HEK293 (cell line): ENCODE data around the gene DOK5.

Source experiments
- CTCF ChIA-PET: fragments of 350-600 bp; formaldehyde crosslinking; extraction: SDS; loops from one replicate; lab custom pipeline; 2021; ENCODE audit warnings: antibody characterized with exemption; lab: Yijun Ruan, JAX
- POLR2A ChIA-PET: fragments of 300-600 bp; formaldehyde crosslinking; extraction: SDS; loops from one replicate; lab custom pipeline; 2020; ENCODE audit warnings: antibody characterized with exemption, inconsistent platforms; lab: Yijun Ruan, JAX
- H3K27ac ChIP-seq: fragments of 200-500 bp; sonication (Bioruptor generic); 2 replicates; pipeline ENCODE4 v1.5.1; 2014; ENCODE audit warnings: low read depth, low read length, control low read depth, inconsistent platforms; ENCODE audit errors: extremely low read depth
- H3K36me3 ChIP-seq, 2 experiments: fragments of 200-500 bp in 1 of 2; sonication (Bioruptor generic) in 1 of 2; 1 replicate in 1 of 2; 2 replicates in 1 of 2; pipeline ENCODE4 v1.5.1; 2014 to 2017; ENCODE audit warnings: inconsistent platforms in 2 of 2, low read length in 2 of 2; ENCODE audit not compliant: control insufficient read depth in 2 of 2, insufficient read depth in 1 of 2
- H3K4me1 ChIP-seq: fragments of 200-500 bp; sonication (Bioruptor generic); 2 replicates; pipeline ENCODE4 v1.5.1; 2014; ENCODE audit warnings: mild to moderate bottlenecking, low read length, inconsistent platforms; ENCODE audit not compliant: control insufficient read depth, insufficient read depth
- H3K4me3 ChIP-seq: 2 replicates; pipeline ENCODE4 v1.5.1; 2011; ENCODE audit warnings: low read depth, mild to moderate bottlenecking, control low read depth, low read length, moderate library complexity
- H3K9me3 ChIP-seq: fragments of 200-500 bp; sonication (Bioruptor generic); 2 replicates; pipeline ENCODE4 v1.5.1; 2014; ENCODE audit warnings: low read depth, low read length, inconsistent platforms; ENCODE audit not compliant: control insufficient read depth, insufficient read depth
- FEZF1 ChIP-seq: fragments of 450-650 bp; formaldehyde crosslinking; IDR thresholded peaks from 2 replicates; pipeline ENCODE4 v1.5.1; 2016; ENCODE audit warnings: missing biosample characterization, missing genetic modification characterization
- HOXD13 ChIP-seq: sonication (generic); formaldehyde crosslinking; IDR thresholded peaks from 2 replicates; pipeline ENCODE4 v1.8.0; 2022; ENCODE audit warnings: missing genetic modification reagents, borderline replicate concordance
- KLF16 ChIP-seq: fragments of 450-650 bp; formaldehyde crosslinking; IDR thresholded peaks from 2 replicates; pipeline ENCODE4 v1.5.1; 2017; ENCODE audit warnings: missing biosample characterization, missing genetic modification characterization
- SP3 ChIP-seq: fragments of 450-650 bp; formaldehyde crosslinking; IDR thresholded peaks from 2 replicates; pipeline ENCODE4 v1.5.1; 2016; ENCODE audit warnings: missing biosample characterization, missing genetic modification characterization
- SP7 ChIP-seq: fragments of 450-650 bp; formaldehyde crosslinking; IDR thresholded peaks from 2 replicates; pipeline ENCODE4 v1.5.1; 2016; ENCODE audit warnings: missing biosample characterization, missing genetic modification characterization
- YY2 ChIP-seq: fragments of 450-650 bp; formaldehyde crosslinking; IDR thresholded peaks from 2 replicates; pipeline ENCODE4 v1.5.1; 2016; ENCODE audit warnings: missing biosample characterization, missing genetic modification characterization
- ZBTB20 ChIP-seq: fragments of 450-650 bp; formaldehyde crosslinking; IDR thresholded peaks from 2 replicates; pipeline ENCODE4 v1.5.1; 2016; ENCODE audit warnings: missing biosample characterization, missing genetic modification characterization
- ZNF140 ChIP-seq: fragments of 450-650 bp; formaldehyde crosslinking; IDR thresholded peaks from 2 replicates; pipeline ENCODE4 v1.5.1; 2016; ENCODE audit warnings: missing biosample characterization, missing genetic modification characterization
- ZNF175 ChIP-seq: fragments of 450-650 bp; formaldehyde crosslinking; IDR thresholded peaks from 2 replicates; pipeline ENCODE4 v1.5.1; 2016; ENCODE audit warnings: missing biosample characterization, missing genetic modification characterization
- ZNF19 ChIP-seq: fragments of 450-650 bp; formaldehyde crosslinking; IDR thresholded peaks from 2 replicates; pipeline ENCODE4; 2016; ENCODE audit warnings: missing biosample characterization, missing genetic modification characterization, low read depth
- ZNF214 ChIP-seq: fragments of 450-650 bp; formaldehyde crosslinking; IDR thresholded peaks from 2 replicates; pipeline ENCODE4 v1.5.1; 2017; ENCODE audit warnings: missing biosample characterization, mild to moderate bottlenecking, missing genetic modification characterization, borderline replicate concordance
- ZNF223 ChIP-seq: fragments of 450-650 bp; formaldehyde crosslinking; IDR thresholded peaks from 2 replicates; pipeline ENCODE4 v1.5.1; 2016; ENCODE audit warnings: missing biosample characterization, missing genetic modification characterization
- ZNF274 ChIP-seq, 2 experiments: fragments of 200-500 bp in 1 of 2; fragments of 450-650 bp in 1 of 2; sonication (Bioruptor generic) in 1 of 2; formaldehyde crosslinking in 1 of 2; IDR thresholded peaks; 2 replicates each; pipeline versions ENCODE4 v1.5.1 to v1.6.1; 2014 to 2016; ENCODE audit warnings: borderline replicate concordance in 1 of 2, inconsistent platforms in 1 of 2, low read length in 1 of 2, missing biosample characterization in 1 of 2, missing genetic modification characterization in 1 of 2
- ZNF302 ChIP-seq: fragments of 450-650 bp; formaldehyde crosslinking; IDR thresholded peaks from 2 replicates; pipeline ENCODE4 v1.5.1; 2016; ENCODE audit warnings: missing biosample characterization, missing genetic modification characterization, low read depth
- ZNF404 ChIP-seq: fragments of 450-650 bp; formaldehyde crosslinking; IDR thresholded peaks from 2 replicates; pipeline ENCODE4 v1.5.1; 2017; ENCODE audit warnings: missing biosample characterization, missing genetic modification characterization
- ZNF48 ChIP-seq: fragments of 450-650 bp; formaldehyde crosslinking; IDR thresholded peaks from 2 replicates; pipeline ENCODE4 v1.5.1; 2016; ENCODE audit warnings: missing biosample characterization, missing genetic modification characterization
- ZNF561 ChIP-seq: fragments of 450-650 bp; IDR thresholded peaks from 2 replicates; pipeline ENCODE4 v1.5.1; 2018; ENCODE audit warnings: missing biosample characterization, missing genetic modification characterization, borderline replicate concordance
- ZNF600 ChIP-seq: fragments of 450-650 bp; formaldehyde crosslinking; IDR thresholded peaks from 2 replicates; pipeline ENCODE4 v1.5.1; 2016; ENCODE audit warnings: missing biosample characterization, missing genetic modification characterization
- ZNF610 ChIP-seq: fragments of 450-650 bp; formaldehyde crosslinking; IDR thresholded peaks from 2 replicates; pipeline ENCODE4 v1.5.1; 2016; ENCODE audit warnings: missing biosample characterization, missing genetic modification characterization, borderline replicate concordance
- ZNF623 ChIP-seq: fragments of 450-650 bp; formaldehyde crosslinking; IDR thresholded peaks from 2 replicates; pipeline ENCODE4 v1.5.1; 2016; ENCODE audit warnings: missing biosample characterization, missing genetic modification characterization
- ZNF701 ChIP-seq: fragments of 450-650 bp; formaldehyde crosslinking; IDR thresholded peaks from 2 replicates; pipeline ENCODE4 v1.5.1; 2016; ENCODE audit warnings: missing biosample characterization, missing genetic modification characterization
- ZNF768 ChIP-seq: fragments of 450-650 bp; formaldehyde crosslinking; IDR thresholded peaks from 2 replicates; pipeline ENCODE4 v1.5.1; 2018; ENCODE audit warnings: missing biosample characterization, mild to moderate bottlenecking, missing genetic modification characterization
- ZNF777 ChIP-seq: fragments of 450-650 bp; formaldehyde crosslinking; IDR thresholded peaks from 2 replicates; pipeline ENCODE4 v1.5.1; 2017; ENCODE audit warnings: missing biosample characterization, missing genetic modification characterization, borderline replicate concordance
- ZNF843 ChIP-seq: fragments of 450-650 bp; formaldehyde crosslinking; IDR thresholded peaks from 2 replicates; pipeline ENCODE4 v1.5.1; 2016; ENCODE audit warnings: missing biosample characterization, missing genetic modification characterization
- ZSCAN30 ChIP-seq: fragments of 450-650 bp; IDR thresholded peaks from 2 replicates; pipeline ENCODE4 v1.5.1; 2018; ENCODE audit warnings: missing biosample characterization, mild to moderate bottlenecking, missing genetic modification characterization, moderate library complexity
- TF ChIP-seq, protein P1 (sequence below): fragments of 450-650 bp; formaldehyde crosslinking; IDR thresholded peaks from 2 replicates; pipeline ENCODE4 v1.5.1; 2016; ENCODE audit warnings: missing biosample characterization, missing genetic modification characterization
- TF ChIP-seq, protein P2 (sequence below): fragments of 450-650 bp; formaldehyde crosslinking; IDR thresholded peaks from 2 replicates; pipeline ENCODE4 v1.5.1; 2016; ENCODE audit warnings: missing biosample characterization, missing genetic modification characterization, borderline replicate concordance
- TF ChIP-seq, protein P3 (sequence below): fragments of 450-650 bp; formaldehyde crosslinking; IDR thresholded peaks from 2 replicates; pipeline ENCODE4 v1.5.1; 2016; ENCODE audit warnings: missing biosample characterization, missing genetic modification characterization

The DOK5 gene

DNA sequence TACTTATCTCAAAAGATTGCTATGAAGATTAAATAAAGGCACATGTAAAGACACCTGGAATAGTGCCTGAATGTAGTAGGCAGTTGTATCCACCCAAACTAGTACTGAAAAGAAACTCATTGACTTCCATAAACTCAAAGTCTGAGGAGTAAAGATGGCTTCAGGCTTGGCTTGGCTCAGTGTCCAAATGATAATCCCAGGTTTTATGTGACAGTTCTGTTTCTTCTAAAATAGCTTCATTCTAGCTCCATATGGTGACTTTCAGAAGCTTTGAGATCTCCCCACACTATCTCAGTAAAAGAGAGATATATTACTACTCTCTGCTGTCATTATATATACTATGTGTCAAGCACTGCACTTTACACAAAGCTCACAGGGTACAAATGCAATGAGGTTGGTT lies 121.3 kb downstream of the DOK5 start:
- H3K36me3 ChIP-seq, result no peaks in the 10 kb centered on the region
- H3K9me3 ChIP-seq, result no peaks in the 10 kb centered on the region
- TF ChIP-seq ZNF223 (tag by site-specific recombination) (no peak), ZNF404 (no peak), ZNF843 (tag by site-specific recombination) (no peak), ZNF274 (IDR thresholded peaks at IDR 0.05; ENCODE audit: low read length) (no peak), ZNF274 (tag by site-specific recombination; IDR thresholded peaks at IDR 0.05; ENCODE audit: borderline replicate concordance) (no peak), ZNF302 (tag by site-specific recombination) (no peak), ZNF175 (tag by site-specific recombination) (no peak), ZNF19 (tag by site-specific recombination) (no peak), ZNF623 (tag by site-specific recombination) (no peak), ZNF777 (tag by site-specific recombination) (no peak)
- TF ChIP-seq, protein P1, sequence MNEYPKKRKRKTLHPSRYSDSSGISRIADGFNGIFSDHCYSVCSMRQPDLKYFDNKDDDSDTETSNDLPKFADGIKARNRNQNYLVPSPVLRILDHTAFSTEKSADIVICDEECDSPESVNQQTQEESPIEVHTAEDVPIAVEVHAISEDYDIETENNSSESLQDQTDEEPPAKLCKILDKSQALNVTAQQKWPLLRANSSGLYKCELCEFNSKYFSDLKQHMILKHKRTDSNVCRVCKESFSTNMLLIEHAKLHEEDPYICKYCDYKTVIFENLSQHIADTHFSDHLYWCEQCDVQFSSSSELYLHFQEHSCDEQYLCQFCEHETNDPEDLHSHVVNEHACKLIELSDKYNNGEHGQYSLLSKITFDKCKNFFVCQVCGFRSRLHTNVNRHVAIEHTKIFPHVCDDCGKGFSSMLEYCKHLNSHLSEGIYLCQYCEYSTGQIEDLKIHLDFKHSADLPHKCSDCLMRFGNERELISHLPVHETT, result no peak
- TF ChIP-seq, protein P2, sequence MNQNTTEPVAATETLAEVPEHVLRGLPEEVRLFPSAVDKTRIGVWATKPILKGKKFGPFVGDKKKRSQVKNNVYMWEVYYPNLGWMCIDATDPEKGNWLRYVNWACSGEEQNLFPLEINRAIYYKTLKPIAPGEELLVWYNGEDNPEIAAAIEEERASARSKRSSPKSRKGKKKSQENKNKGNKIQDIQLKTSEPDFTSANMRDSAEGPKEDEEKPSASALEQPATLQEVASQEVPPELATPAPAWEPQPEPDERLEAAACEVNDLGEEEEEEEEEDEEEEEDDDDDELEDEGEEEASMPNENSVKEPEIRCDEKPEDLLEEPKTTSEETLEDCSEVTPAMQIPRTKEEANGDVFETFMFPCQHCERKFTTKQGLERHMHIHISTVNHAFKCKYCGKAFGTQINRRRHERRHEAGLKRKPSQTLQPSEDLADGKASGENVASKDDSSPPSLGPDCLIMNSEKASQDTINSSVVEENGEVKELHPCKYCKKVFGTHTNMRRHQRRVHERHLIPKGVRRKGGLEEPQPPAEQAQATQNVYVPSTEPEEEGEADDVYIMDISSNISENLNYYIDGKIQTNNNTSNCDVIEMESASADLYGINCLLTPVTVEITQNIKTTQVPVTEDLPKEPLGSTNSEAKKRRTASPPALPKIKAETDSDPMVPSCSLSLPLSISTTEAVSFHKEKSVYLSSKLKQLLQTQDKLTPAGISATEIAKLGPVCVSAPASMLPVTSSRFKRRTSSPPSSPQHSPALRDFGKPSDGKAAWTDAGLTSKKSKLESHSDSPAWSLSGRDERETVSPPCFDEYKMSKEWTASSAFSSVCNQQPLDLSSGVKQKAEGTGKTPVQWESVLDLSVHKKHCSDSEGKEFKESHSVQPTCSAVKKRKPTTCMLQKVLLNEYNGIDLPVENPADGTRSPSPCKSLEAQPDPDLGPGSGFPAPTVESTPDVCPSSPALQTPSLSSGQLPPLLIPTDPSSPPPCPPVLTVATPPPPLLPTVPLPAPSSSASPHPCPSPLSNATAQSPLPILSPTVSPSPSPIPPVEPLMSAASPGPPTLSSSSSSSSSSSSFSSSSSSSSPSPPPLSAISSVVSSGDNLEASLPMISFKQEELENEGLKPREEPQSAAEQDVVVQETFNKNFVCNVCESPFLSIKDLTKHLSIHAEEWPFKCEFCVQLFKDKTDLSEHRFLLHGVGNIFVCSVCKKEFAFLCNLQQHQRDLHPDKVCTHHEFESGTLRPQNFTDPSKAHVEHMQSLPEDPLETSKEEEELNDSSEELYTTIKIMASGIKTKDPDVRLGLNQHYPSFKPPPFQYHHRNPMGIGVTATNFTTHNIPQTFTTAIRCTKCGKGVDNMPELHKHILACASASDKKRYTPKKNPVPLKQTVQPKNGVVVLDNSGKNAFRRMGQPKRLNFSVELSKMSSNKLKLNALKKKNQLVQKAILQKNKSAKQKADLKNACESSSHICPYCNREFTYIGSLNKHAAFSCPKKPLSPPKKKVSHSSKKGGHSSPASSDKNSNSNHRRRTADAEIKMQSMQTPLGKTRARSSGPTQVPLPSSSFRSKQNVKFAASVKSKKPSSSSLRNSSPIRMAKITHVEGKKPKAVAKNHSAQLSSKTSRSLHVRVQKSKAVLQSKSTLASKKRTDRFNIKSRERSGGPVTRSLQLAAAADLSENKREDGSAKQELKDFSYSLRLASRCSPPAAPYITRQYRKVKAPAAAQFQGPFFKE (tag by site-specific recombination), result no peak
- TF ChIP-seq, all 188 proteins: peak for 0
- H3K4me3 ChIP-seq, result no peak overlapping the region
- H3K4me1 ChIP-seq, result no peaks in the 10 kb centered on the region
- CTCF ChIA-PET, result interaction anchor here (0.6 kb wide), 1 partner anchor 27 kb away, joined by 3 read pairs; no protein-coding TSS in a partner anchor
- no peak overlapping the region for H3K27ac ChIP-seq
- POLR2A ChIA-PET, result no interaction called here

DNA sequence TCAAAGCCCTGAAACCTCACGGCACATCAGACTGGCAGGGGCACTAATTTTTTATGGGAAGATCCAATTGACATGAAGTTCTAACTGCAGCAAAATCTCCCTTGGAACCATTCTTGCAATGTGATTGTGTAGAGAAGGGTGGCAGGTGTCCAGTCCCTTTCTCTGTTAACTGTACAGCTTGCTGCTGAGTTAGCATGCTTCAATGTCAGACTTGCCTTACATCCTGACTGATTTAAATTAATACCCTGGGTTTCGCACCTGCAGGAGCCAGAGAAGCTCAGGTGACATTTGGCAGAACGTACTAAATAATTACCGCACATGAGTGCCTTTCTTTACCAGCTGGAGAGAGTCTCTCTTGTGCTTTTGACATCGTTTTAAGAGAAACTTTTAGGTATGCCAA lies 123.0 kb downstream of the DOK5 start:
- no peak overlapping the region for H3K27ac ChIP-seq
- H3K4me1 ChIP-seq, result no peaks in the 10 kb centered on the region
- H3K4me3 ChIP-seq, result no peak overlapping the region
- no peak for TF ChIP-seq YY2 (tag by site-specific recombination)
- no peak for TF ChIP-seq ZNF610 (tag by site-specific recombination)
- no peak for TF ChIP-seq ZBTB20 (tag by site-specific recombination)
- TF ChIP-seq, protein P3, sequence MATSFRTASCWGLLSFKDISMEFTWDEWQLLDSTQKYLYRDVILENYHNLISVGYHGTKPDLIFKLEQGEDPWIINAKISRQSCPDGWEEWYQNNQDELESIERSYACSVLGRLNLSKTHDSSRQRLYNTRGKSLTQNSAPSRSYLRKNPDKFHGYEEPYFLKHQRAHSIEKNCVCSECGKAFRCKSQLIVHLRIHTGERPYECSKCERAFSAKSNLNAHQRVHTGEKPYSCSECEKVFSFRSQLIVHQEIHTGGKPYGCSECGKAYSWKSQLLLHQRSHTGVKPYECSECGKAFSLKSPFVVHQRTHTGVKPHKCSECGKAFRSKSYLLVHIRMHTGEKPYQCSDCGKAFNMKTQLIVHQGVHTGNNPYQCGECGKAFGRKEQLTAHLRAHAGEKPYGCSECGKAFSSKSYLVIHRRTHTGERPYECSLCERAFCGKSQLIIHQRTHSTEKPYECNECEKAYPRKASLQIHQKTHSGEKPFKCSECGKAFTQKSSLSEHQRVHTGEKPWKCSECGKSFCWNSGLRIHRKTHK (tag by site-specific recombination), result no peak
- no peak for TF ChIP-seq SP7 (tag by site-specific recombination)
- TF ChIP-seq ZSCAN30 (tag by site-specific recombination), result no peak
- TF ChIP-seq ZNF701 (tag by site-specific recombination), result no peak
- TF ChIP-seq ZNF214 (tag by site-specific recombination), result no peak
- no peak for TF ChIP-seq ZNF302 (tag by site-specific recombination)
- TF ChIP-seq ZNF600, result no peak
- TF ChIP-seq KLF16 (tag by site-specific recombination), result no peak
- TF ChIP-seq HOXD13 (CRISPR knock-in tag), result no peak
- no peak for TF ChIP-seq ZNF48 (tag by site-specific recombination)
- no peak for TF ChIP-seq SP3
- TF ChIP-seq ZNF561 (tag by site-specific recombination), result no peak
- no peak for TF ChIP-seq FEZF1 (tag by site-specific recombination)
- TF ChIP-seq ZNF140 (tag by site-specific recombination), result no peak
- TF ChIP-seq ZNF768, result no peak
- no peaks in the 10 kb centered on the region for H3K9me3 ChIP-seq
- H3K36me3 ChIP-seq, result no peaks in the 10 kb centered on the region
- CTCF ChIA-PET, result no interaction called here
- POLR2A ChIA-PET, result no interaction called here
